Natural killer cell (primary cell): ENCODE data around the gene HEXIM1. TPM values are rescaled to one million over a fixed set of nuclear protein-coding genes. Genes with fewer than 3 reads are reported as not detected.

Experiments
- ATAC-seq, 3 donors: fragments of 150-1000 bp in 2 of 3; fragments of 200-7000 bp in 1 of 3; cut with Tn5 transposase; 1 replicate in 1 of 3; 2 replicates in 2 of 3; pipeline ENCODE4 v1.10.0; 2021; ENCODE audit warnings: mild to moderate bottlenecking in 2 of 3, moderate library complexity in 2 of 3
- DNase-seq, 2 donors: peaks; one replicate each; pipeline versions ENCODE4 v3.0.0 to v3.0.0-alpha.2; 2013 to 2021; ENCODE audit warnings: mixed read lengths in 1 of 2
- H3K27ac ChIP-seq: one replicate; pipeline ENCODE4 v1.5.1; 2013; ENCODE audit warnings: mild to moderate bottlenecking, low read length
- H3K27me3 ChIP-seq: one replicate; pipeline ENCODE4 v1.6.1; 2013; ENCODE audit warnings: low read length; ENCODE audit not compliant: control insufficient read depth, insufficient read depth
- H3K36me3 ChIP-seq: one replicate; pipeline ENCODE4 v1.6.1; 2013; ENCODE audit warnings: low read length; ENCODE audit not compliant: control insufficient read depth, insufficient read depth
- H3K4me1 ChIP-seq: one replicate; pipeline ENCODE4 v1.6.1; 2013; ENCODE audit warnings: low read length; ENCODE audit not compliant: control insufficient read depth, insufficient read depth
- H3K4me3 ChIP-seq: one replicate; pipeline ENCODE4 v1.5.1; 2013; ENCODE audit warnings: low read length
- H3K9me3 ChIP-seq: one replicate; pipeline ENCODE4 v1.6.1; 2013; ENCODE audit warnings: low read length; ENCODE audit not compliant: control insufficient read depth, insufficient read depth
- H3K27ac Mint-ChIP-seq, 2 donors: one replicate each; pipeline ENCODE4 v1.8.0; 2022; ENCODE audit warnings: mild to moderate bottlenecking in 2 of 2, mixed read lengths in 2 of 2, moderate library complexity in 1 of 2
- H3K27me3 Mint-ChIP-seq, 2 donors: one replicate each; pipeline ENCODE4 v1.8.0; 2022; ENCODE audit warnings: low read depth in 2 of 2, mixed read lengths in 2 of 2
- H3K36me3 Mint-ChIP-seq: one replicate; pipeline ENCODE4 v1.8.0; 2022; ENCODE audit warnings: mixed read lengths
- H3K4me1 Mint-ChIP-seq, 2 donors: one replicate each; pipeline ENCODE4 v1.8.0; 2022; ENCODE audit warnings: mixed read lengths in 2 of 2
- H3K4me3 Mint-ChIP-seq: one replicate; pipeline ENCODE4 v1.8.0; 2022; ENCODE audit warnings: mild to moderate bottlenecking, moderate library complexity, mixed read lengths
- H3K9me3 Mint-ChIP-seq, 2 donors: one replicate each; pipeline ENCODE4 v1.8.0; 2022; ENCODE audit warnings: mixed read lengths in 2 of 2
- WGBS: methylation state at CpG from one replicate; pipeline ENCODE4 v1.1.7; 2013; ENCODE audit warnings: missing lambda C conversion rate; ENCODE audit not compliant: insufficient coverage; 5-methylcytosine and 5-hydroxymethylcytosine counted together
- intact Hi-C: fragments of 100-400 bp; cut with micrococcal nuclease; formaldehyde crosslinking; loops from one replicate; pipeline ENCODE4 v1.14.2; 2022
- total RNA-seq, 4 donors: library from RNA; stranded (reverse); fragments of 120-200 nt in 1 of 4; gene quantifications; one replicate each; pipeline versions ENCODE4 v1.2.3 to v1.2.4, GENCODE V29; 2013 to 2022
- TF ChIP-seq, protein P1 (sequence below): fragments of 200-600 bp; IDR thresholded peaks from one replicate; pipeline ENCODE4 v1.8.0; 2022; ENCODE audit warnings: antibody characterized with exemption

HEXIM1 gene
- total RNA-seq, 3 donors from 2014 or later (not counting 1 experiment from before 2014, with no cell fraction given): 64.9 to 80.7 (median 79.8) TPM

DNA sequence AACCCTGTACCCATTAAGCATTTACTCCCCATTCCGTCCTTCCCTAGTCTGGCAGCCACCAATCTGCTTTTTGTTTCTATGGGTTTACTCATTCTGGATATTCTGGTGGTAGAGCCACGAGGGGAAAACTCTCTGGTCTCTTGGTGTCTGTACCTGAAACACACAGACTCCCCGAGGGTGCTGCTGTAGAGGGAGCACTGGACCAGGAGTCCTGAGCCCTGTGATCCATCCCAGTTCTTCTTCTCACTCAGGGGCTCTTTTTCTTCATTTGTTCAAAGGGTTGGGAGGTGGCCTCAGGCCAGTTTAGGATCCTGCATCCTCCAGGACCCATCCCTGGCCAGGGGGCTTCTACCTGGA lies 27.5 kb downstream of the HEXIM1 start:
- WGBS: 84% methylated on average over 2 of the region's 3 CpGs
- Mint-ChIP-seq H3K9me3 (no peaks in the 10 kb centered on the region), H3K27ac (no peak overlapping the region), H3K4me1 (peaks cover 13 to 27% of the 10 kb centered on the region in 2 donors), H3K36me3 (no peaks in the 10 kb centered on the region), H3K4me3 (peak overlapping the region; percentile 50), H3K27me3 (no peaks in the 10 kb centered on the region)
- Histone ChIP-seq H3K27me3 (no peaks in the 10 kb centered on the region), H3K27ac (no peak overlapping the region), H3K4me3 (no peak overlapping the region), H3K4me1 (peaks cover 32% of the 10 kb centered on the region), H3K9me3 (no peaks in the 10 kb centered on the region), H3K36me3 (no peaks in the 10 kb centered on the region)
- ATAC-seq (no peak), DNase-seq (no peak)
- TF ChIP-seq, protein P1, sequence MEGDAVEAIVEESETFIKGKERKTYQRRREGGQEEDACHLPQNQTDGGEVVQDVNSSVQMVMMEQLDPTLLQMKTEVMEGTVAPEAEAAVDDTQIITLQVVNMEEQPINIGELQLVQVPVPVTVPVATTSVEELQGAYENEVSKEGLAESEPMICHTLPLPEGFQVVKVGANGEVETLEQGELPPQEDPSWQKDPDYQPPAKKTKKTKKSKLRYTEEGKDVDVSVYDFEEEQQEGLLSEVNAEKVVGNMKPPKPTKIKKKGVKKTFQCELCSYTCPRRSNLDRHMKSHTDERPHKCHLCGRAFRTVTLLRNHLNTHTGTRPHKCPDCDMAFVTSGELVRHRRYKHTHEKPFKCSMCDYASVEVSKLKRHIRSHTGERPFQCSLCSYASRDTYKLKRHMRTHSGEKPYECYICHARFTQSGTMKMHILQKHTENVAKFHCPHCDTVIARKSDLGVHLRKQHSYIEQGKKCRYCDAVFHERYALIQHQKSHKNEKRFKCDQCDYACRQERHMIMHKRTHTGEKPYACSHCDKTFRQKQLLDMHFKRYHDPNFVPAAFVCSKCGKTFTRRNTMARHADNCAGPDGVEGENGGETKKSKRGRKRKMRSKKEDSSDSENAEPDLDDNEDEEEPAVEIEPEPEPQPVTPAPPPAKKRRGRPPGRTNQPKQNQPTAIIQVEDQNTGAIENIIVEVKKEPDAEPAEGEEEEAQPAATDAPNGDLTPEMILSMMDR: no peak
- intact Hi-C loops: no loop called here

DNA sequence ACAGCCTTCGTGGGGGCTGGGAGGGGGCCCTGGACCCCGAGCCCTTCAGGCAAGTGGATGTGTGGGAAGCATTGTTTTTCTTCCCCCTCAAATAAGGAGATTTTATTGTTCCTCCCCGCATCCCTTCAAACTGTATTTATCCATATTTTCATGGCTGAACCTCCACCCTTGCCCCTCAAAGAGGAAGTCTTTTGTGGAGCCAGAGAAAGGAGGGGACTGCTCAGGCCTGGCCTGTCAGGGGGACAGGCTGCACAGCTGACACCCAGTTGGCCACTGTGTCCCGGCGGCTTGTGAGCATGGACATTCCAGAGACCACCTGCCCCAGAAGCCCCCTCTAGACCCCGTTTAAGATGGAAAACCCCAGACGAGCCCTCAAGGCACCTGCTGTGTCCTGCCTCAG lies 29.3 kb downstream of the HEXIM1 start:
- no peak for DNase-seq
- TF ChIP-seq, protein P1: no peak
- WGBS: 88% methylated on average over 5 of the region's 7 CpGs
- no peaks in the 10 kb centered on the region for H3K9me3 Mint-ChIP-seq
- H3K4me3 Mint-ChIP-seq: no peak overlapping the region
- no peak overlapping the region for H3K27ac Mint-ChIP-seq
- H3K4me3 ChIP-seq: no peak overlapping the region
- H3K36me3 Mint-ChIP-seq: no peaks in the 10 kb centered on the region
- no peaks in the 10 kb centered on the region for H3K27me3 Mint-ChIP-seq
- peaks cover 13% of the 10 kb centered on the region for H3K4me1 ChIP-seq
- no peaks in the 10 kb centered on the region for H3K27me3 ChIP-seq
- no peak overlapping the region for H3K27ac ChIP-seq
- no peaks in the 10 kb centered on the region for H3K36me3 ChIP-seq
- intact Hi-C loops: no loop called here
- ATAC-seq: no peak
- H3K9me3 ChIP-seq: no peaks in the 10 kb centered on the region
- H3K4me1 Mint-ChIP-seq: peaks cover 4 to 9% of the 10 kb centered on the region in 2 donors

DNA sequence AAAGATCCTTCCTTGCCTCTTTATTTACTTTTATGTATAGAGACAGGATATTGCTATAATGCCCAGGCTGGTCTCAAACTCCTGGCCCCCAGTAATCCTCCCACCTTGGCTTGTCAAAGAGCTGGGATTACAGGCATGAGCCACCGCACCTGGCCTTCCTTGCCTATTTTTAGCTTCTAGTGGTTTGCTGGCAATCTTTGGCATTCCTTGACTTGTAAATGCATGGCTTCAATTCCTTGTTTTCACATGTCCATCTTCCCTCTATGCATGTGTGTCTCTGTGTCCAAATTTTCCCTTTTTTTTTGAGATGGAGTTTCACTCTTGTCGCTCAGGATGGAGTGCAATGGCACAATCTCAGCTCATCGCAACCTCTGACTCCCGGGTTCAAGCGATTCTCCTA lies 35.9 kb downstream of the HEXIM1 start:
- 93% methylated on average over 5 of the region's 5 CpGs for WGBS

More for the DNA sequence above, 35.9 kb downstream of the HEXIM1 start:
- Mint-ChIP-seq H3K27me3 (no peaks in the 10 kb centered on the region), H3K36me3 (no peaks in the 10 kb centered on the region), H3K27ac (no peak overlapping the region), H3K4me3 (no peak overlapping the region), H3K4me1 (no peaks in the 10 kb centered on the region), H3K9me3 (no peaks in the 10 kb centered on the region)
- intact Hi-C loops: no loop called here
- no peaks in the 10 kb centered on the region for H3K27me3 ChIP-seq
- no peak overlapping the region for H3K4me3 ChIP-seq
- DNase-seq: no peak
- no peak for ATAC-seq
- TF ChIP-seq, protein P1: no peak
- H3K27ac ChIP-seq: no peak overlapping the region
- no peaks in the 10 kb centered on the region for H3K36me3 ChIP-seq
- H3K4me1 ChIP-seq: no peaks in the 10 kb centered on the region
- no peaks in the 10 kb centered on the region for H3K9me3 ChIP-seq
